ENCODE data around the gene PLXND1. TPM values are rescaled to one million over a fixed set of nuclear protein-coding genes. Genes with fewer than 3 reads are reported as not detected.
"Not testable (repeated sequence)": the region's sequence is repeated elsewhere in the genome, so short reads cannot be mapped to it uniquely, and the experiment has no call there.

The PLXND1 gene
- total RNA-seq, 2 experiments from 2014 or later = 7.6 to 7.7 TPM

DNA sequence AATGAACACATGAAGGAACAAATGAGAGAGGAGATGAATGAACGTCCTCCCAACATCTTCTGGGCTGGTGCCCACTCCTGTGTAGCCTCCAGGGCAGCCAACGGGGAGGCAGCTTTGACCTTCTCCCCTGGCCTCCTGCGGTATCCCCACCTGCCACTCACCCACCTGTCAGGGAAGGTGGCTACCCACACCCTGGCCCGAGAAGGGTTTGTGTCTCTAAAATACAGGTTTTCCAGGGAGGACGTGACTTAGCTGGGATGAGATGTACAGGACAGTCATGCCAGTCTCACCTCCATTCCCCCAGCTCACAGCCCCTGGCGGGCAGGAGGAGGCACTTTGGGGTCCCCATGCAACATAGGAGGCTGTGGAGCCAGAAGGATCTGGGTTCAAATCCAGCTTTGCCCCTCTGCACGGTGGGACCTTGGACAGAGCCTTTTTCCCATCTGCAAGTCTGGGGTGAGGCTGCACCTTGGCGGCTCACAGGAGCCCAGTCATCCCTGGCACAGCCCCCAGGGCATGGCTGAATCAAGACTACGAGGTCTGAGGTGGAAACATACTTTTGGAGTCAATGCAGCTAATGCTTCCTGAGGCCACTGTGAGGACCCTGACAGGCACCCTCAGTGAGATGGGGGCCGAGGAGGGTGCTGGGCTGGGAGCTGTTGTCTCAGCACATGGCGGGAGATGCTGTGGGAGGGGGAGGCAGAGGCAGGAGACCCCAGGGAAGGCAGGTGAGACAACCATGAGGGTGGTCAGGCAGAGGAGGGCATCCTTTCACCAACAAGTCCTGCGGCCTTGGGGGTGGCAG lies 11.1 kb upstream of the PLXND1 start:
- ChIA-PET CTCF (no interaction called here), POLR2A (no interaction called here)

DNA sequence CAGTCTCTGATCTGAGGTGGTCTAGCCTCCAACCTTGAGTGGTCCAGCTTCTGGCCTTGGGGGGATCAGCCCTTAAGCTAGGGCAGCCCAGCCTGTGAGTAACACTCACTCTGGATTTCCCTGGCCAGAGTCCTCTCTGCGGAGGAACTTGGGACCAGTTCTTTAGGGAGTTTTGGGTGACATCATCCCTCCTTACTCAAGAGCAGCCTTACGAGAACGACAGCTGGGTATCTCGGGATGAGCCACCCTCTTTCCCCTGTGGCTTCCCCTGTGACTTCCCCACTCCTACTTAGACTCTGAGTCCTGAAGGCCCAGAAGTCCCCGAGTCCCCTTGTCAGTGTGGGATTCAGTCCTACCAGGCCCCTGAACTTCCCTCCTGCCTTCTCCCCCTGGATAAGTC lies 10.2 kb upstream of the PLXND1 start:
- CTCF ChIA-PET = interaction anchor here (0.5 kb wide), 1 partner anchor 261 kb away, joined by 3 read pairs; no protein-coding TSS in a partner anchor
- POLR2A ChIA-PET = no interaction called here

DNA sequence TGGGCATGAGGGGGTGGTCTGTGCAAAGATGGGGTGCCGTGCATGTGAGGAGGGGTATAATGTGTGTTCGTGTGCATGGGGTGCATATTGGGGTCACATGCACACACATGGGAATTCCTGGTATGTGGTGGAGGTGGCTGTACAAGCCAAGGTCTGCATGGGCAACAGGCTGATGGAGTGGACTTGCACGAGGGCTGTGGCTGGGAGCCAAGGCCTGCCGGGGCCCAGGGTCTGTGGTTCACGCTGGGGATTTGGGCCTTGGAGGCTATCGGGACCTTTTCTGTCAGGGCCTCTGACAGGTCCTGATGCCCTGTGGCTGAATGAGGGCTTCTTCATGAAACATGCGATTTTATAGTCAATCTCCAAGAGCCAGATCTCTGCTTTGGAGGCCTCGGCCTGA lies 9.8 kb upstream of the PLXND1 start:
- POLR2A ChIA-PET = no interaction called here
- CTCF ChIA-PET = interaction anchor here (0.5 kb wide), 1 partner anchor 262 kb away, joined by 3 read pairs; no protein-coding TSS in a partner anchor

DNA sequence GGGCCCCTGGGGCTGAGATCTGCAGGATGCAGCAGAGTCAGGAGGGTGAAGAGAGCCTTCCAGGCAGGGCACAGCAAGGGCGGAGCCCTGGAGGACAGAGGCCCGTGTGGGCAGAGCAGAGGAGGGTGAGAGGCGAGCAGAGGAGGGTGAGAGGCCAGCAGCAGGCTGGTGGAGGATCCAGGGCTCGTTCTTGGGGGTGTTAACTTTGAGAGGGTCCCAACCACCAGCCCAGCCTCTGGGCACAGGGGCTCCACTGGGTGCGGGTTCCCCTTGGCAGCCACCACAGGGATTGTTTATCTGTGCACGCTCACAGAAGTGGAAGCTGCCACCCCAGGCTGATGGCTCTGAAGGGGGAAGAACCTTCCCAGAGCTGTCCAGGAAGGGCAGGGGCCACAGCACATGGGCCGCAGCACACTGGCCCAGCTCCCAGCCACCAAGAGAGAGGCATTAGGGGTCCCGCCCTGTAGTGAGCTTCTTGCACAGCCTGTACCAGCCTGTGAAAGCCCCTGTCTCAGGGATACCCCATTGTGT lies 9.3 kb upstream of the PLXND1 start:
- ChIA-PET POLR2A (no interaction called here), CTCF (no interaction called here)

DNA sequence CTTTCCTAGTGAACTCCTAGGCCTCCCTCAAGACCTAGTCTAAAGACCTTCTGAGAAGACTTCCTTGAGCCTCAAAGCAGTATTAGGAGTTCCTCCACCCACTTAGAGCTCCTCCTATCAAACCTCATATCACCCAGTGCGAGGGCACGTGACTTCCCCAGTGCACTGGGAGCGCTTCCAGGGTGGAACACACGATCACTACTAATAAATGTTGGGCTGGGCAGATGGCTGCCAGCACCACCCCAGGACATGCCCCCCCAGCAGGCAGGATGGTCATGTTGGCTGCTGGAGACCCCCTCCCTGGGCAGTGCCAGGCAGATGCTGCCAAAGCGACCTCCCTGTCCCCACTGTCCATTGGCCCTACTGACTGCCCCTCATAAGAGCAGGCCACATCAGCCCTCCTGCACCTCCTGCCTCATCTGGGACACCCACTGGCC lies 8.5 kb upstream of the PLXND1 start:
- CTCF ChIA-PET = no interaction called here
- POLR2A ChIA-PET = no interaction called here

DNA sequence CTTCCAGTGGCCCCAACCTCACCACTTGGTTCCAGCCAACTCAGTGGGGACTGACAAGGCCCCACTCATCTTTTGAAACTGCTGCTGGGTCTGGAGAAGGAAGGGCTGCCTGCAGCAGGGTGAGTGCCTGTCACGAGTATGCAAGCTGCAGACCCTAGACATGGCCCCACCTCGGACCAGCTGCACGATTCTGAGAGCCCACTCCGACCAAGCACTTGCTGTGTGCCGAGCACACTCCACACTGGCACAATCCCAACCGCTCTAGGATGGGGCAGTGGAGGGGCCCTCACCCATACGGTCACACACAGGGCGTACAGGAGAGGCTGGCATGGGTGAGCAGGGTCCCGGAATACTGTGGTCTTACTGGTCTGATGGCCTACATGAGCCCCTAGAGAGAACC lies 8.0 kb upstream of the PLXND1 start:
- ChIA-PET POLR2A (no interaction called here), CTCF (no interaction called here)

DNA sequence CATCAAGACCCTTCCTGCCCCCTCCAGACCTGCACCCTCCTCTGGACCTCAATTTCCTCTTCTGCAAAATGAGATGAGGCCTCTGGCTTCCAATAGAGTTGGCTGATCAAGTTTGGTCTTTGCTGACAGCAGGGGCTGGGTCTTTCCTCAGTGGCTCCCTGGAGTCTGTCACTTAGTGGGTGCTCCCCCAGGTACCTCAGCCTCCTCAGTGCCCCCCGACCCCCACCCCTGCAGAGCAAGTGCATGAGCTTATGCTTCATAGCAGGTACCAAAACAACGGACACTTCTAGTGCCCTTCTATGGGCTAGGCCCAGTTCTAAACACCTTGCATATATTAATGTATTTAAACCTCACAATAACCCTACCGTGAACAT lies 6.9 kb upstream of the PLXND1 start:
- CTCF ChIA-PET = no interaction called here
- POLR2A ChIA-PET = no interaction called here

DNA sequence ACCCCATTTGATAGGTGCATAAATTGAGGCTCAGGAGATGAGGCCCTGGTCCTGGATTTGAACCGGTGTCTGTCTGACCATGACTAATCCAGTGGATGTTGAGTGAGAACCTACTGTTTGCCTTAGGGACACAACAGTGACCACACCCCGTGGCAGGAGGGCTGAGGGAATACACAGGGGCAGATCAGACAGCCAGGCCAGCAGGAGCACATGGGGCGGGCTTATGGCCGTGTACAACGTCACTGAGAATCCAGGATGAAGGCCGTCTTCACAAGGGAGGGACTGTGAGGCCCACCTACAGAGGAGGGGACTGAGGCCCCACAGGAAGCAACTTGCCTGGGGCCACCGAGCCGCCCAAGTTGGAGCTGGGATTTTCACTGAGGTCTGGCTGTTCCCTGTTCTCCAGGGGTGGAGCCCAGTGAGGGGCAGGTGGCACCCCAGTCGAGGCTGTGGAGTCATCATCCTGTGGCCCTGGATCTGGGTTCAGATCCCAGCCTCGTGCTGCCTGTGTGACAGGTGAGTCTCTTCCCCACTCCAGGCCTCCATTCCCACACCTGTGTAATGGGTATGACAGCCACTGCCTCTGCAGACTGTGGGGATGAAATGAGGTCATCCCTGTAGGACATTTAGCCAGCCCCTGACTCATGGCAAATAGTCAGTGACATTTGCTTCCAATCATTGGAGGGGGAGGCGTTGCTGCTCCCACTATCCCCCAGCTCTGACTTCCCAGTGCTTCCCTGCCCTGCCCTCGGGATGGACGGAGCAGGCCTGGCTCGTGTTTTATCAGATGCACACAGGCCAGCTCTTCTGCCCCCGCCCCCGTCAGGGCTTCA lies 6.3 kb upstream of the PLXND1 start:
- ChIA-PET CTCF (no interaction called here), POLR2A (no interaction called here)

DNA sequence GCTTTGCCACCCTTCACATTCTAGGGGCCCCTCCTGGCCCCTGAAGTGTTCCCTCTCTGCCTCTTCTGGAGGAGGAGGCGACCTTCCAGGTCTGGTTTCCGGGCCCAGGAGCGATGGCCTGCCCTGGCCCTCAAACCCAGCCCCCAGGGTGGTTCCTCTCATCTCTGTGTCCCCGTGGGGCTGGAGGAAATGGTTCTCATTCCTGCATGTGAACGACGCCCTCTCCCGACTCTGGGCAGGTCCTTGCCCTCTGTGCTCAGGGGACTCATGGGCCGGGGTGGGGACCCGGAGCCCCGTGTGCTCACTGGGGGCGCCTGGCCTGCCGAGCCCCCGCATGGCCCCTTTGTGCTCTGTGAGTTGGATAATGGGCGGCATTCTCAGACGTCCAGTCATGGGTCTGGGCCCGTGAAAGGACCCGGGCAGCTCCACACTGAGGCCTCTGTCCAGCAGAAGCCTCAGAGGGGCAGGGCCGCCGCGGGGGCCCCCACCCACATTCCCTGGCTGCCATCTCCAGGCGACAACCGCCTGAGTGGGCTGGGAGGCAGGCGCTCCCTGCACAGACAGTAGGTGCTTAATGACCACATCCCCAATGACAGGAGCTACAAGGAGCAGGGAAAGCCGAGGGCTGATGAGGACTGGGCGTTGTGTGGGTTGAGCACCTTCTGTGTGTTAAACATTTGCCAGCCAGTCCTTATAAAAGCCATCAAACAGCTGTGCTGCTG lies 5.5 kb upstream of the PLXND1 start:
- ChIA-PET CTCF (no interaction called here), POLR2A (no interaction called here)

DNA sequence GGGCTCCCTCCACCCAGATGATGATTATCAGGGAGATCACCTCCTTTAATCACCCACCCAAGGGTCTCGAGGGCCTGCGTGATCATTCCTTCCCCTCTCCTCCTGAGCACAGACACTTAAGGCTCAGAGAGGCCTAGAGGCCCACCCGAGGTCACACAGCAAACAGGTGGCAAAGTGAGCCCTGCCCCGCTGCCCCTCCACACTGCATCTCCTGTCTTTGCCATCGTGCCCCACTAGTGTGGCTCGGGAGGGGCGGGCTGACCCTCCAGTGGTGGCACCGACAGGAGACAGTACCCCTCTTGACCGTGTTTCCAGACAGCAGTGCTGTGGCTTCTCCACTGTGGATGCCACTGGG lies 4.9 kb upstream of the PLXND1 start:
- POLR2A ChIA-PET = no interaction called here
- CTCF ChIA-PET = no interaction called here

DNA sequence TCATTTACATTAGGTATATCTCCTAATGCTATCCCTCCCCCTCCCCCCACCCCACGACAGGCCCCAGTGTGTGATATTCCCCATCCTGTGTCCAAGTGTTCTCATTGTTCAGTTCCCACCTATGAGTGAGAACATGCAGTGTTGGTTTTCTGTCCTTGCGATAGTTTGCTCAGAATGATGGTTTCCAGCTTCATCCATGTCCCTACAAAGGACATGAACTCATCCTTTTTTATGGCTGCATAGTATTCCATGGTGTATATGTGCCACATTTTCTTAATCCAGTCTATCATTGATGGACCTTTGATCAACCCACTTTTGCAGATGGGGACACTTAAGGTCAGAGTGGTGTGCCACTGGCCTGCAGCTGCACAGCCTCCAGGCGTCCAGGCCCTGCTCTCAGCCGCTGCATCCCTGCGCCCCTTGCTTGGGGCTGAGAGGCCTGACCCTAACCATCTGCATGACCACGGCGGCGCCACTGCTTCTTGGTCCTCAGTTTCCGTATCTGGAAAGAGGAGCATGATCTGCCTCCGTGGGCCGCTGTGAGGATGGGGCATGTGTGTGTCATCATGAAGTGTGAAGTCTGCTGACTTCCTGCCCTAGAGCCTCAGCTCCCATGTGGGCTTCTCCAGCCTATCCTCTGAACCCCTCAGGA lies 4.4 kb upstream of the PLXND1 start:
- POLR2A ChIA-PET, CTCF ChIA-PET: not testable (repeated sequence)

DNA sequence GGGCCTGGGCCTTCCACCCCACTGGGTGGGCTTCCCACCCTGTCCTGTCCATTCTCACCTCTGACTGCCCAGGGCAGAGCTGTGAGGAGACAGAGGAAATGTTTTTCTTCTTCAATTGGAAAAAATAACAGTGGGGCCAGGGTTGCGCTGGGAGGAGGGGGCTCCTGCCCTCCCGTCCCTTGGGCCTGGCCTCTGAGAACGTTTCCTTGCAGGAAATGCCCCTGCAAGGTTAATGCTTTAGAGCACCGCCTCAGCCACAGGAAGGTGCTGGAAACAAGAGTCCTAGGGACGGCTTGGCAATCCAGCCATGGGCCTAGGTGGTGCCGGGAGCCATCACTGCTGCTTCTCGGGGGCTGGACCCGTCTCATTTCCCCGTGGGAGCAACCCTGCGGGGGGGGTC lies 3.8 kb upstream of the PLXND1 start:
- CTCF ChIA-PET = no interaction called here
- POLR2A ChIA-PET = no interaction called here

DNA sequence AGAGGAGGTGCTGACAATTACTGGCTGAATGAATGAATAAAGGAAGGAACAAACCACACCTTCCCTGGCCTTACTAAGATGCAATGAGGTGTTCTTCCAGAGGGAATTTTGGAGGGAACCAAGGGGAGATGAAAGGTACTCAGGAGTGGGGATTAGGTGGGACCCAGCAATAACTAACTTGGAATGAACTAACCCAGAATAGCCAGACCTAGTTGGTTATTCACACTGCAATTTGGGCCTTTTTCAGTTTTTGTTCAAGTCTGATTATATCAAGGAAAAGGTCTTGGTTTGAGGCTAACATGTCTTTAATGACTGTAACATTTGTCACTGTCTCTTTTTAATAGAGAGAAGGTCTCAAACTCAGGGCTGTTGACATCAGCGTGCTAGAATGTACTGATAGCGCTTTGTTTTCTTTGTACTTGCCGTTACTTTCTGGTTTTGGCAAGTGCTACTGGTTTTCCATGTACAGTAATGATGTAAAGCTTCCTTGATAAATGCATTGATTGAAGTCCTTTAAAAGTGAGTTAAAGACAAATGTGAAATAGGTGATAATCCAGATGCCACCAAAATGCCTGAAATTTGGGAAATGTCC lies 3.2 kb upstream of the PLXND1 start:
- ChIA-PET POLR2A (no interaction called here), CTCF (no interaction called here)

DNA sequence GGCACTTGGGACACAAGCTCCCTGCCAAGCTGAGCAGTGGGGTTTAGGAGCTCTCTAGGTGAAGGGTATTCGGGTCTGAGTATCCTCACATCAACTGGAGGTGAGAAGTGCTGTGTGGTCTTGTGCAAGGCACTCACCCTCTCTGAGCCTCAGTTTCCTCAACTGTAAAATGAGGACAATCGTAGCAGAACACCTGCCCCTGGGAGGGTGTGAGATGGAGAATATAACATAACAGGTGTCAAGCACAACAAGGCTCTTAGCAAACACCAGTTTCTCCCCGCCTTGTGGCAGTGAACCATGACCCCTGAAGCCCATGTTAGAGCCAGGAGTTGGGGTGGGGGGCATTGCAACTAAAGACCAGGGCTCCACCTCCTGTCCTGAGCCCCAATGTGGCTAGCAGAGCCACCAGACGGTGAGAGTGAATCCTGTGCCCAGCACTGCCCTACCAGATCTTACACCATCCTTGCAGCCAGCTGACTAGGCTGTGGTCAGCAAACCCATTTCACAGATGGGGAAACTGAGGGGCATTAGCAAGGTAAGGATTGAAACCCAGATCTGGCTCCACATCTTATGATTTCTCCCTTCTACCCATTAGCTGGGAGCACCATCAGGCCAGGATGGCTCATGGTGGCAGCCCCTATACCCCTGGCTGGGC lies 2.6 kb upstream of the PLXND1 start:
- CTCF ChIA-PET = no interaction called here
- POLR2A ChIA-PET = no interaction called here

DNA sequence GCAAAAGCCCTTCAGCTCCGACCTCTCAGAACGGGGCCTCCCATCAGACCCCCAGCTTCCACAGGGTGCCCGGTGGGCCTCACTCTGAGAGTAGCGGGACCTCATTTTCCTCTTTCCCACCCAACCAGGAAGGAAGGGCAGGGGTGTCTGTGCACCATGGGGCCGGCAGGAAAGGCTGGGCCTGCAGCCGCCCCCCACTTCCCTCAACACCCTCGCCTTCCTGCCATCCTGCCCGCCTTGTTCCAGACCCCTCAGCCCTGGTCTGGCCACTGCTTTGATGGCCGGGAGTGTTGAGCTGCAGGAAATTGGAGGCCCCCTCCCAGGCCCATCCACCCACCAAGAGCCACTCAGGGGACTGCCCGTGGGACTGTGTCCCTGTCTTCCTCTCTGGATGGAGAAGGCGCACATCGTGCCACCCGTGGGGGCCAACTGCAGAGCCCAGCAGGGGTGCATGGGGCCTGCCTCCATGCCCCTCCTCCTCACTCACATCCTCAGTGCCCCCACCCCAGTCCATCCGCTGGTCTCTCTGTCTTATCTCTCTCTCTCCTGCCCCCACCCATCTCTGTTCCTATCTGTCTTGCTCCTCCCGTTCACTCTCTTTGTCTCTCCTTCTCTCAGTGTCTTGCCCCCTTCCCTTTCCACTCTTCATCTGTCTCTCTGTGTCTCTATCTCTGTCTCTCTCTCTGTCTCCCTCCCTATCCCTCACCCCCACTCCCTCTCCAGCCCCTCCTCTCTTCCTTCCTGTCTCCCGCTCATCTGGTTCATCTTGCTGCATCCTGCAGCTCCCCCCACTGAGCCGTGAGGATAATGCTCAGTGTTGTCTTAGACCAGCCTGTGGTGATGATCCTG lies 1.8 kb upstream of the PLXND1 start:
- POLR2A ChIA-PET = interaction anchor here (0.5 kb wide), 1 partner anchor 834 kb away, joined by 5 read pairs; no protein-coding TSS in a partner anchor
- CTCF ChIA-PET = no interaction called here

DNA sequence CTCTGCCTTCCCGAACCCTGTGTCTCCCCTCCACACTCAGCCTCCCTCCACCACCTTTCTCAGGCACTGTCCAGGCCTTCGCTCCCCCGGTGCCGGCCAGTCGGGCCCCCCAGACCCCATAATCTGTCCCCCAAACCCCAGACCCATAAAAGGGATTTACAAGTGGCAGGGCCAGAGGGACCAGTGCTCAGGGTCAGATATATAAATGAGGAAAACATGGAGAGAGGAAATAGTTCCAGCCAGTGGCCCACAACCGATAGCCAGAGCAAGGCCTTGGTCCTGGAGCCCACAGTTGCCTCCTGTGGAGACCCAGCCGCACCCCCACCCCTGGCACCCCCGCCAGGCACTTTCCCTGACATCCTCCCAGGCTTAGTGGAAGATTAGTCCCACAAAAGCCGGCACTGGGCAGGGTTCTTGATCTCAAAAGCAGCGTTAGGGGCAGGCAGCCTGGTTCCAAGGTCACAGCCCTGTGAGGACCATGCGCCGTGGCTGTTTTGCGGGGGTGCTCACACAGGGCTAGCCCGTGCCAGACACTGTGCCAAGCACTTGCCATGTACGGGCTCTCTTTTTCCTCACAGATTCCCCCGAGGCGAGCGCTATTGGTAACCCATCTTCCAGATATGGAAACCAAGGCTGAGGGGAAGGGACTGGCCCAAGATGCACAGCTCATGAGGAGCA lies 1.1 kb upstream of the PLXND1 start:
- ChIA-PET CTCF (interaction anchor here (0.8 kb wide), 1 partner anchor 31 kb away, joined by 3 read pairs; no protein-coding TSS in a partner anchor), POLR2A (interaction anchor here (0.5 kb wide), 1 partner anchor 833 kb away, joined by 5 read pairs; no protein-coding TSS in a partner anchor)

DNA sequence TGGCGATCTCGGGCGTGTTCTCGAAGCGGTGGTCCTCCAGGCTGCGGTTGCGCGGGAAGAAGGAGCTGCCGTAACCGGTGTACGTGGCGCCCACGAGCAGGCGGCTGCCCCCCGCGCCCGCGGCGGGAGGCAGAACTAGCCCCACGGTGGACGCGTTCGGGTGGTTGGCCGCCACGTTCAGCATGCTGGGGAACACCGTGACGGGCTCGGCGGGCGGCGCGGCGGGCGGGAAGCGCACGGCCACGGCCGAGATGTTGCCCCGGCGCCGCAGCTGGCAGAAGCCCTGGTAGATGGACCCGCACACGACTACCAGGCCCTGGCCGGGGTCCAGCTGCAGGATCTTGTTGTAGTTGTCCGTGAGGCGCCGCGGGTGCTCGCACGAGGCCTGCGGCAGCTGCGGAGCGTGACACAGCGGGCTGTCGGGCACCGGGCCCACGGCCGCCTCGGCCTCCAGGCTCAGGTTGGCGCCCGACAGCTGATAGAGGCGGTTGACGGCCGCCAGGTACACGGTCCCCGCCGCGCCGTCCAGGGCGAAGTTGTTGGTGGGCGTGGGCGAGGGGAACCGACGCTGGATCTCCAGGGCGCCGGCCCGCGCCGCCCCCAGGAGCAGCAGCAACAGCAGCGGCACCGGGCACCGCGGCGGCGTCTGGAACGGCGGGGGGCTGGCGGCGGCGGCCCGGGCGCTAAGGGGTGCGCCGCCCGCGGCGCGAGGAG lies 397 bp downstream of the PLXND1 start:
- ChIA-PET POLR2A (interaction anchor here (0.6 to 1.1 kb wide), 3 partner anchors 9 to 286 kb away, joined by 3 to 4 read pairs (median 3); no protein-coding TSS in a partner anchor), CTCF (interaction anchor here (0.8 to 1.7 kb wide), 4 partner anchors 9 to 335 kb away, joined by 3 to 7 read pairs (median 4); no protein-coding TSS in a partner anchor)
